ENCODE results near the gene TTC1.
A peak's percentile ranks its signal among the peaks of the same experiment; 100 is the strongest.
"Not testable (repeated sequence)": the region's sequence is repeated elsewhere in the genome, so short reads cannot be mapped to it uniquely, and the experiment has no call there.

TTC1 gene, protein sequence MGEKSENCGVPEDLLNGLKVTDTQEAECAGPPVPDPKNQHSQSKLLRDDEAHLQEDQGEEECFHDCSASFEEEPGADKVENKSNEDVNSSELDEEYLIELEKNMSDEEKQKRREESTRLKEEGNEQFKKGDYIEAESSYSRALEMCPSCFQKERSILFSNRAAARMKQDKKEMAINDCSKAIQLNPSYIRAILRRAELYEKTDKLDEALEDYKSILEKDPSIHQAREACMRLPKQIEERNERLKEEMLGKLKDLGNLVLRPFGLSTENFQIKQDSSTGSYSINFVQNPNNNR

DNA sequence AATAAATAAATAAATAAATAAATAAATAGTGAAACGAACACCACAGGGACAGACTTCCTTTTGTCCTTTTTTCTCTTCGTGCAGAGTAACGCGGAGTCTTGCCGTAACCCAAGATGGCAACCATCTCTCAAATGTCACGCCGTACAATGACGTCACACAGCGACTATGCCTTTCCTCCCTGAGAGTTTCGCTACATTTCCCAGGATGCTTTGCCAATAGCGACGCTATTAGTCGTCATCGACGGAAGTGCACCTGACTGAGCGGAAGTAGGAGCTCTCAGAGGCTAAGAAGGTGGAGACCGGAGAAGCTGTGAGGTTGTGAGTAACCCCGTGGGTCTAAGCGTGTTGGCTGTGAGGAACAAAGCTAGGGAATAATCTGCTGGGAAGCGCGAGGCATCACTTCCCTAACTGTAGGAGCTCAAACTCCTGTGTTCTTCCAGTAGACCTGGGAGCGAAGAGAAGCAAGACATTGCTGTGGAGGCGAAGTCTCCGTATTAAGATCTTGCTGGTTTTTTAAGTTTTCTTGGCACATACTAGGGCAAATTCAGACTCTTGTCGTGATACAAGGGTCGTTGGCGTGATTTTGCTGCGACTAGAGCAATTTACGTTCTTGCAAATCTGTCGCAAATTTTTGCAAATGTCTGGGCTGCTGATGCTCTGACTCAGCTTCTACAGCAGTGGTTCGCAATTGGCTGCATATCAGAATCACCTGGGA lies at the start of gene TTC1:
Gene TTC1 (plus strand): TSS at position 263 of the 714 bp plus-strand sequence. CDS start 1,390 bp downstream, outside the sequence.
- DNase-seq: peak; percentile 98

DNA sequence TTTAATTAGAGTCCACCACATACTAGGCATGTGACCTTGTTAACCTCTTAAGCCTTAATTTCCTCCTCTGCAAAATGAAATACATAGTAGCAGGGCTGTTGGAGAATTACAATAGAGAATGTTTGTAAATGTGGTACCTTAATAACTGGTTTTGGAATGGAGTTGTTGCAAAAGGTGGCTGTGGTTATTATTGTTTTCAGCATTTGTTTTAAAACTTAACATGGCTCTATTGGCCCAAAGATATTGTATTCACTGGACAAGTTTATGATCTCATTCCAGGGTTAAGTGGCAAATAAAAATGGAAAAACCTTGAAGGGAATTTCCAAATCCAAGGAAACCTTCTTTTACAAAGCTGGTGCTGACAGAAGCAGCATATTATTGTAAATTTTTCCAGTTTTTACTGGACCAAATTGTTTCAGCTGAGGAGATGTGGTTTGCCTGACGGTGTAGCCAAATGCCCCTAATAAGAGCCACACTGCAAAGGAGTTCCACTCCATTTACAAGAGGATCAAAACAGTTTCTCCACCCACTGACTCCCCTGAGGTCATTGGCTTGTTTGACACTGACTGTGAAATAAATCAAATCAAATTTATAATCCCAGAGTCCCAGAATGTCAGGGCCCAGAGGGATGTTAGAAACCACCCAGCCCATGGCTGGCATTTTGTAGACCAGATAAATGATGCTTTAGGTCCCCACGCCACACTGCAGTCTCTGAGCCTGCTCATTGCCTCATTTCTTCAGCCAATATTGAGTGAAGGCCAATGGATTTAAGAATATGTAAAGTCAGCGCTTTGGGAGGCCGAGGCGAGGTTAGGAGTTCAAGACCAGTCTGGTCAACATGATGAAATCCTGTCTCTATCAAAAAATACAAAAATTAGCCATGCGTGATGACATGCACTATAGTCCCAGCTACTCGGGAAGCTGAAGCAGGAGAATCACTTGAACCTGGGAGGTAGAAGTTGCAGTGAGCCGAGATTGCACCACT lies 47.5 kb upstream of the TTC1 start:
- DNase-seq: no peak

DNA sequence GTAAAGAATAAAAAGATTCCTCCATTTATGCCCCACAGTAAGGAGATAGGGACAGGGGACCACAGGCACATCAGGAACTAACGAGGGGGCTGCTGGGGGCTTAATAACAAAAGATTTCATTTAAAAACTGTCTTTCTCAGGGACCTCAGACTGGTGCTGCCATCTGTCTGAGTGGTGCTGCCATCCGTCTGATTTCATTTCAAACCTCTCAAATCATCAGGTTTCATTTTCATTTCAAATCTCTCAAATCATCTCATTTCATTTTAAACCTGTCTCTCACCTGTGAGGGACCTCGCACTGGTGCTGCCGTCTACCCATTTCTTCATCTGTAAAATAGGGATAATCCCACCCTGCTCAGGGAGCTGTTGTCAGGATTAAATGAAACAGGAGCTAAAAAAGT lies 46.7 kb upstream of the TTC1 start:
- no peak for DNase-seq

DNA sequence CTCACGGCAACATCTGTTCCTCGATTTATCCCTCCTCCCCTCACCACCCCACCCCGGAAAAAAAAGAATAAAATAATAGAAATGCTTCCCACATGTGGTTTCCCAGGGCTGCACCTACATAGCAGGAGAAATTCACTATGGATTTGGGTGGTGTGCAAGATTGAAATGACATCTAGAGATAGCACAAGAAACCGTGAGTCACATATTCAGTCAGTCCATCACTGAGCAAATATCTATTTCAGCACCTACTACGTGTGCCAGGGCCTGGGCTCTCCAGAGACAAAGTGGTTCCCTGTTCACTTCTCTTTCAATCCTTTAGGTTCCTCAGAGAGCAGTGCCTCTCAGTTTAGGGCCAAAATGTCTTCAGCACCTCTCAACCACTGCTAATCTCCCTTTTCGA lies 45.0 kb upstream of the TTC1 start:
- DNase-seq: no peak

DNA sequence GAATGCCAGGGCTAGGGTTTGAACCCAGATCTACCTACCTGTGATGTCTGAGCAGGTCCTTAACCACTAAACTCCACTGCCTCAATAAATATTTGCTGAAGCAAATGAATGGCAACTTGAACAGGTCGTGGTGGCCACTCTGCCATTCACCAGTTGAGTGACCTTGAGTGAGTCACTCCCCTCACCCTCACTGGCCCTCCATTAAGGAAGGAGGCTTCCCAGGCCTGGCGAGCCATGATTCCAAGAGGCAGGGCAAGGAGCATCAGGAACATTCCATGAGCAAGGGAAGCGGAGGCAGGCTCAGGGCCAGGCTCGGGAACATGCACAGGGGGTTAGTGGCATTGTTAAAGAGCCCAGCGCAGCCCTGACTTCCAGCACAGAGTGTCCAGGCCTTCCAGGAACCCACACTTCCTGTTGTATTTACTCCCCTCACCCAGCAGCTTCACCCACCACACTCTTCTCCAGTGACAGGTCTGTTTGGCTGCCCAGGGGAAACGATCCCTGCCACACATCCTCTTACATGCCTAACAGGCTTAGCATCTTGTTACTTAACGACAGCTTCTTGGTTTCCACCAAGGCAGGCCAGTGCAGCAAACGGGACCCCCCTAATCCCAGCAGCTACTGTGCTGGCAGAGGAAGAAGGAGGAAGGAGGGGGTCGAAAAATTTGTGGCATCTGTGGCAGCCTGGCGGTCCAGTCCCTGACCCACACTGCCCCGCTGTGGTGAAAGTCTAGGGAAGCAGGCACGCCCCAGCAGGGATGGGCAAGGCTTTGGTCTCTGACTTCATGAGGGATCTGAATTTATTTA lies 43.7 kb upstream of the TTC1 start:
- DNase-seq: peak; percentile 3

DNA sequence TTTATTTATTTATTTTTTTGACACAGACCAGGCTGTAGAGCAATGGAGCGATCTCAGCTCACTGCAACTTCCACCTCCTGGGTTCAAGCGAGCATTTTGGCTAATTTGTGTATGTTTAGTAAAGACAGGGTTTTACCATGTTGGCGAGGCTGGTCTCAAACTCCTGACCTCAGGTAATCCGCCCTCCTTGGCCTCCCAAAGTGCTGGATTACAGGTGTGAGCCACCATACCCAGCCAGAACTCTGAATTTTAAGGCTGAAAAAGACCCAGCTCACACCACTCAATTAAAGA lies 43.2 kb upstream of the TTC1 start:
- DNase-seq: not testable (repeated sequence)

DNA sequence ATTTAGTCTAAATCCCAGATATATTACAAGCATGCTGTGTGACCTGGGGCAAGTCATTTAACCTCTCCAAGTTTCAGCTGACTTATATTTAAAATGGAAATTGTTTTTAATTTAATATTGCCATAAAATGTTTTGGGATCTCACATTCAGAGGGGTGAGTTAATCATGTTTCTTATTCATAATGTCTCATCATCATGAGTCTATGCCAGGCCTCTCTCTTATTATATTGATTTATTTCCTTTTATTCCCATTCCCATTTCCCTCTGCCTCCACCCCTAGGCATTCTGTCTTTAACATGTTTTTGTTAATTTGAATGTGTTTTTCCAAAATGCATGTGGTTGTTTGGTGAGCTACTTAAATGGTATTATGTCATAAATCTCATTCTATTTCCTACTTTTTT lies 39.0 kb upstream of the TTC1 start:
- DNase-seq: no peak

DNA sequence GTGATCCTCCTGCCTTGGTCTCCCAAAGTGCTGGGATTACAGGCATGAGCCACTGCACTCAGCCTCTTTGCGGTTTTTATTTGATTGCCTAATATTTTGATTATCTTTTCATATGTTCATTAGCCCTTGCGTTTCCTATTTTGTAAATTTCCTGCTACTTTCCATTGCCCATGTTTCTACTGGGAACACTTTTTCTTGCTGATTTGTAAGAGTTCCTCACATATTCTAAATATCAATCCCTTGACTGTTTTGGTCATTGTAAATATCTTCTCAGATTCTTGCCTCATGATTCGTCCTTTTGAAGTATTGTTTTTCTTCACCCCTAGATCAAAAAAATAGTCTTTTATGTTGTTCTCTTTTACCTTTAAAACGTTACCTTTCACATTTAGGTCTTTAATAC lies 37.9 kb upstream of the TTC1 start:
- no peak for DNase-seq

DNA sequence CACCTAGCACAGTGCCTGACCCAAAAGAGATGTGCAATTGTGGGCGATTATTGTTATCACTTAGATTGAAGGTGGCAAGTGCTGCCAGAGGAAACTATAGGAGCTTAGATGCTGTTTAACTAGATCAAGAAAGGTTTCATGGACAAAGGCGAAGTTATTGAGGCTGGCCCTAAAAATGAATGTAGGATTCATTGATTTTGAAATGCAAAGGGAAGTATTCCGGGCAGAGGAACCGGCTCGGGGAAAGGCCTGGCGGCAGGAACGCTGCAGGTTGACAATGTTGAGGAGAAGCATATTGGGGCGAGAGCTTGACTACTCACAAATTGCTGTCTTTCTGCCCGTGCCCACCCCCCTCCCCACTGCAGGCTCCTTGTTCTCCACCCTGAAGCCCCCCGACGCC lies 37.4 kb upstream of the TTC1 start:
- no peak for DNase-seq

DNA sequence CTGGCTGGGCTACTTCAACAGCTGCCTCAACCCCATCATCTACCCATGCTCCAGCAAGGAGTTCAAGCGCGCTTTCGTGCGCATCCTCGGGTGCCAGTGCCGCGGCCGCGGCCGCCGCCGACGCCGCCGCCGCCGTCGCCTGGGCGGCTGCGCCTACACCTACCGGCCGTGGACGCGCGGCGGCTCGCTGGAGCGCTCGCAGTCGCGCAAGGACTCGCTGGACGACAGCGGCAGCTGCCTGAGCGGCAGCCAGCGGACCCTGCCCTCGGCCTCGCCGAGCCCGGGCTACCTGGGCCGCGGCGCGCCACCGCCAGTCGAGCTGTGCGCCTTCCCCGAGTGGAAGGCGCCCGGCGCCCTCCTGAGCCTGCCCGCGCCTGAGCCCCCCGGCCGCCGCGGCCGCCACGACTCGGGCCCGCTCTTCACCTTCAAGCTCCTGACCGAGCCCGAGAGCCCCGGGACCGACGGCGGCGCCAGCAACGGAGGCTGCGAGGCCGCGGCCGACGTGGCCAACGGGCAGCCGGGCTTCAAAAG lies 36.9 kb upstream of the TTC1 start:
- no peak for DNase-seq

DNA sequence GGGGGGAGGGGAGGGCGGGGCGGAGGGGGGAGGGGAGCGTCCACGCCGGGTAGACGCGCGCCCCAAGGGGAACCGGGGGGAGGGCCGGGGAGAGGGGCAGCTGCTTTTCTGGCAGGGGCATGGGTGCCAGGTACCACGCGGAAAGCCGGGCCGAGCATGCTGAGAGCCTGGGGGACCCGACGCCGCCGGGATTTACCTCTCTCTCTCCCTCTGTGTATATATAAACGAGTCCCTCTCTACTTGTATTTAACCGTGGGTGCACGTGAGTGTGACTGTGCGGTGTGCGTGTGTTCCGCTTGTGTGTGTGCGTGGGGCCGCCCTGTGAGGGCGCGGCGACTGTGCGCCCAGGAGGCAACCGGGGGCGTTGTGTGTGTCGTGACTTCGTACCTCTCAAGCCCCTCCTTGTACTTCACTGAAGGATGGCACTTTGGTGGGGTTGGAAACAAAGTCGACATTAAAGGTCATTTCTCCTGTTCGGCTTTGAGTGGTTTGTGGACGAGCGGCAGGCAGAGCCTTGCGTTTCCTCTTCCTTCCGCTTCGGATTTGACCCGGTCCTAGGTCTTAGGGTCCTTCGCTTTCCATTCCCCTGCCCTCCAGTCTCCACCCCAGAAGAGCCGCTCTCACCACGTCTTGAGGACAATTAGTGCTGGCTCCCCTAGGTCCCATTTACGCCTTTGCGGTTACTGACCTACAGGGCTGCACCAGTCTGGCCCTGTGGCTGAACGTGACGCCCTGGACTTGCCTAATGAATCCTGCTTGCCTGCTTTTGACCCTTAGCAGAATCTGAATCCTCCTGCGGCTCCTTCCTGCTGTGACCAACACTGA lies 36.2 kb upstream of the TTC1 start:
- no peak for DNase-seq

DNA sequence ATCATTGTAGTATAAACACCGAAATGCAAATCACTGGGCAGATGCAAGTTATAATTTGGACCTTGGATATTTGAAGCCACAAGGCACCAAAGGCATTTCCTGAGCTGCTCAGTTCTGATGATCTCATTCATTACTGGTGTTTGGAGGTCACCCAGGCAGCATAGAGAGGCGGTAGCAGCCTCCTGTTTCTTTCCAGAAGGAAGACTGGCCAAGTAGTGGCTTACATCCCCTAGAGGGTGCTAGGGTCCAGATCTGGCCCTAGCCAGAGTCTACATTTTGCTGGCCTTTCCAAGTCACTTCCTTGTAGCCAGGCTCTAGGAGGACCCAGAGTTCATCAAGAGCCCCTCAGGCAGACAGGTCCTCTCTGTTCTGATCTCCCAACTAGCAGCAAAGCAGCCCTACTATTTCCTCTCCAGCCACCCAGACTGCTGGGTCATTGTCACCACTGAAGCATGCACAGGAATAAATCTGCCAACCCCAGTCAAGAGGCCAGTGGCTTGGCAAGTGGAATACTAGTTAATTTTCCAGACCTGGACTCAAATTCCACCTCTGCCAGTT lies 33.4 kb upstream of the TTC1 start:
- DNase-seq: no peak

DNA sequence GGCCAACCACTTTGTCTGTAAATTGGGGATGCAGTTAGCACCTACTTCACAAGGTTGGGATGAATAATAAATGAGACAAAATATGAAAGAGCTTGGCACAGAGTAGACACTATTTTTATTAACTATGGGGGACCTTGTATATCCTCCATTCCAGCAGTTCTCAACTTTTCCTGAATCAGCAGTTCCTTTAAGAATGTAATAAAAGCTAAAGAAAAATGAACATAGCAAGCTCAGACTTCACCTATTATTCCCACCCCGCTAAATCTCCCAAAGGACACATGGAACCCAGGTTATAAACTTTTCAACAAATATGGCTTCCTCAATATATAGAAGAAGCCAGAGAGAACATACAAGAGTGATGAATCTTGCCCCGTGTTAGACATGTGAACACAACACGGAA lies 32.0 kb upstream of the TTC1 start:
- DNase-seq: no peak

DNA sequence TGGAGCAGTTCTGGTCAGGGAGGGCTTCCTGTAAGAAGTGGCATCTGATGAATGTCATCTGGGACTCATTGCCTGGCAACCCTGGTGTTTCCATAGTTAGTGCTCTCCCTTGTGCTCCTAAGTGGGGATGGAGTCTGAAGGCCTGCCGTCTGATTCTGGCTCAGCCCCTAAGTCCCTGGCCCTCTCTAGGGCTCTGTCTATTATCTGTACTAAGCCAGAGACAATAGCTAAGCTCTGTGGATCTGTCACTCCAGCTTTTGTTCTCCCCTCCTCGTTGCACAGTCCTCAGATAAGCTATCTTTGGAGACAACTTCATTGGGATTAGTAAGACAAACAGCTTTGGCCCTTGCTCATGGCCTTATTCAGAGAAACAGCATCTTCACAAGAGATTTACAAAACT lies 30.6 kb upstream of the TTC1 start:
- no peak for DNase-seq

DNA sequence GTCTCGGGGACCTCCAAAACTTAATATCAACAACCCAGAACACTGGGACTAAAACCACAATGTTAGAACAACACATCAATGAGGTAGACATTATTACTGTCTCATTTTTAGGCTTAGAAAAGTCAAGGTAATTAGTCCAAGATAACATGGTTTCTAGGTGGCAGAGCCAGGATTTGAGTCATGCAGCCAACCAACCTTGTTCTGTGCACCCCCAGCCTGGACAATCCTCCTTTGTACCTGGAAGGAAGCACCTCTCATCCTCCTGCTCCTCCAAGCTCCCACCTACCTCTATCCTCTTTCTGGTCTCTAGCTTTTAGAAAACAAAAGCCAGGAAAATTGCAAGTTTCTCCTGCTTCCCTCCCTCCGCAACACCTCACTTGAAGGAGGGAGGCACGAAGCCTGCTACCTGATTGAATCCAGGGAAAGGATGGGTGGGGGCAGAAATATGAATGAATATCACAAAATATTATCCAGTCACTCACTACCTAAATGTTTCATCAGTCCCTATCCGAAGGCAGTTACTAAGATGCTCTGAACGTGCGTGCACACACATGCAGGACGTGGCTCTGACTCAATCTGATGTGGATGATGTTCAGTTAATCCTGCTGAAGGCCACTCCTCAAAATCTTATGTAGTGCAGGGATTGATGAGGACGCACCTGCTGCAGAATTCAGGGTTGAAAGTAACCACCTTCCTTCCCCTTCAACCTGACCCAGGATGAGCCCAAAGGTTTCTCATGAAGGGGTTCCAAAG lies 26.3 kb upstream of the TTC1 start:
- no peak for DNase-seq

DNA sequence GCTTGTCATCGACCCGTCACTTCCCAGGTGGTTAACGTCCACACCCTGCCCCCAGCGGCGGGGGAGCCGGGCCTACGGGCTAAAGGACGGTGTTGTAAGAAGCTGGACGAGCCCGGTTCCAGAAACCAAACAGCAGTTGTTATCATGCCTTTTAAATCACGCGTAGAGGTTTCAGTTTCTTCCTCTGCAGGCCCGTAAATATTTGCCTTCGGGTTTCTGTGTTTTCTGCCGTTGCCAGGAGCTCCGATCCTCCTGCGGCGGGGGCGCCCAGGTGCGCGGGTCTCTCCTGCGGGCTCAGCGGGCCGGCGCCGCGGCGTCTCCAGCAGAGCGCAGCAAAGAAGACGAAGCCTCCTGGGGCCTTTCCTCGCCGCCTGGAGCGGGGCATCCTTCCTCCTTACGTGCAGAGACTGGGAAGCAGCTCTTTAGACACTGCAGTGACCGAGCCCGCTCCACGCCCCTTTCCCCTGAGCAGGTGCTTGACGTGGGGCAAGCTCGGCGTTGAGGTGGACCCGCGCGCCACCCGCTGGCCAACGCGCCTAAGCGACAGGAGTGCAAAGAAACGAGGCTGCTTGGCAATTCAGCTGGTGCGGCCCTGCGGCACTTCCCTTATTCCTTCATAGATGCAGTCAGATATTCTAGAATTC lies 21.8 kb upstream of the TTC1 start:
- DNase-seq: peak; percentile 24

DNA sequence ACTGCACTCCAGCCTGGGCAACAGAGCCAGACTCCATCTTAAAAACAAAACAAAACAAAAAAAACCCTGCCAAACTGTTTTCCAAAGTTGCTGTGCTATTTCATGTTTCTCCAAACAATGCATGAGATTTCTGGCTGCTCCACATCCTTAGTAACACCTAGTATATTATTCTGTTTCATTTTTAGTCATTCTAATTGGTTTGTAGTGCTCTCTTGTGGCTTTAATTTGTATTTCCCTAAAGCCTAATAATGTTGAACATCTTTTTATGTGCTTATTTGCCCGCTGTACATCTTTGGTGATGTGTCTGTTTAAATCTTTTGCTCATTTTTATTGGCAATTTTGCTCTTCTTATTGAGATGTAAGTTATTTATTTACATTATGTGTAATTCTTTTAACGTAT lies 18.4 kb upstream of the TTC1 start:
- no peak for DNase-seq

DNA sequence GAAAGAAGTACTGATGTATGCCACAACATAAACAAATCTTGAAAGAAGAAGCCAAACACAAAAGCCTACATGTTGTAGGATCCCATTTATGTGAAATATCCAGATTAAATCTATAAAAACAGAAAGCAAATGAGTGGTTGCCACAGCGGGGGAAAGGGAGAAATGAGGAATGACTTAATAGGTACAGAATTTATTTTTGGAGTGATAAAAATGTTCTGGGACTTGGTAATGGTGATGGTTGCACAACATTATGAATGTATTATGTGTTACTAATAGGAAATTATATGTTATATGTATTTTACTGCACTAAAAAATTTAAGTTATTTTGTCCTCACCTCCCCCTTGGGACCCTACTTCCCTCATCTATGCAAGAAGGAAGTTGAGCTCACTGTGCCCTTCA lies 16.4 kb upstream of the TTC1 start:
- no peak for DNase-seq

DNA sequence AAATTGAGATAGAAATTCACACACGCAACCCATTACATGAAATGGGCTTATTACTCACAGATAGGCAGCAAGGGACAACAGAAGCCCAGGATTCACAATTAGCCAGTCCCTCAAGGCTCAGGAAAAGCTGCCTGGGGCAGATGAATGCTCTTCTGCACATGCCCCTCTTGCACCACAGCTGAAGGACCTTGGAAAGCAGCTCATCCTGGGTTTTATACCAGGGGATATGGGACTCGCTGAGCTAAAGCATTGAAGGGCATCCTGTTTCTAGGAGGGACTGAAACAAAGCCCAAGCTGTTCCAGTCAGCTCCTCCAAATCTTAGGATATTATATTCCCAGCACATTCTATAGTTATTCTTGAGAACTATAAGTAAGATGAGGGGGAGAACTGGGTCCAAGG lies 15.7 kb upstream of the TTC1 start:
- no peak for DNase-seq

DNA sequence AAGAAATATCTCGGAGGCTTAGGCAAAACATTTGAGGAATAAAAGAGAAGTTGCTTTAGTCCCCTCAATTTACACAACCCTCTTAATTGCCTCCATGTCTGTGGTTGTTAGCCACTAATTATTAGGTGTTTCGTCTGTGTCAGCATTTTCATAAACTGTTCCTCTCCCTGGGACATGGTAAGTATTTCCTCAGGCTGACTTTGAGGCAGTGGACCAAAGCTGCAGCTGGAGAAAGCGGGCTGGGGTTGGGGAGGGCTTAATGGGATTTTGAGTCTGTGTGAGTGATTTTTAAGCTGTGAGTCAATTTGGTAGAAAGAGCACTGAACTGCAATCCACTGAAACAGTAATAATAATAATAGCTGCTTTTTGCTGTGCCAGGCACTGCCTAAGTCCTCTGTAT lies 13.0 kb upstream of the TTC1 start:
- DNase-seq: no peak
